ENCODE data around the gene B3GALNT1.

Gene B3GALNT1

GRCh38 chr3:161067335-161067734 lies 37.8 kb downstream of the B3GALNT1 start:
- Histone ChIP-seq H3K36me3 (ENCODE audit: low read depth) (no peaks in the 10 kb centered on the region), H3K9me3 (ENCODE audit: severe bottlenecking) (no peaks in the 10 kb centered on the region), H3K27me3 (ENCODE audit: insufficient read depth, poor library complexity, severe bottlenecking) (no peaks in the 10 kb centered on the region), H3K4me1 (ENCODE audit: insufficient read depth, poor library complexity, severe bottlenecking) (peaks cover 8% of the 10 kb centered on the region), H3K27ac (ENCODE audit: poor library complexity, severe bottlenecking) (no peak overlapping the region), H3K4me3 (ENCODE audit: severe bottlenecking) (no peak overlapping the region)
- no peak for DNase-seq (ENCODE audit: low spot score)
- no peak for TF ChIP-seq CTCF (IDR thresholded peaks at IDR 0.05; ENCODE audit: poor library complexity, severe bottlenecking)
- ATAC-seq (ENCODE audit: low read depth), result no peak

GRCh38 chr3:161066930-161067329 lies 38.2 kb downstream of the B3GALNT1 start:
- H3K4me1 ChIP-seq (ENCODE audit: insufficient read depth, poor library complexity, severe bottlenecking), result peaks cover 8% of the 10 kb centered on the region
- no peaks in the 10 kb centered on the region for H3K36me3 ChIP-seq (ENCODE audit: low read depth)
- H3K9me3 ChIP-seq (ENCODE audit: severe bottlenecking), result no peaks in the 10 kb centered on the region
- no peak overlapping the region for H3K27ac ChIP-seq (ENCODE audit: poor library complexity, severe bottlenecking)
- DNase-seq (ENCODE audit: low spot score) (no peak), ATAC-seq (ENCODE audit: low read depth) (no peak)
- no peak for TF ChIP-seq CTCF (IDR thresholded peaks at IDR 0.05; ENCODE audit: poor library complexity, severe bottlenecking)
- H3K27me3 ChIP-seq (ENCODE audit: insufficient read depth, poor library complexity, severe bottlenecking), result no peaks in the 10 kb centered on the region
- no peak overlapping the region for H3K4me3 ChIP-seq (ENCODE audit: severe bottlenecking)

- Histone ChIP-seq H3K4me3 (ENCODE audit: severe bottlenecking) (no peak overlapping the region), H3K4me1 (ENCODE audit: insufficient read depth, poor library complexity, severe bottlenecking) (no peaks in the 10 kb centered on the region), H3K27me3 (ENCODE audit: insufficient read depth, poor library complexity, severe bottlenecking) (no peaks in the 10 kb centered on the region), H3K36me3 (ENCODE audit: low read depth) (no peaks in the 10 kb centered on the region), H3K9me3 (ENCODE audit: severe bottlenecking) (no peaks in the 10 kb centered on the region), H3K27ac (ENCODE audit: poor library complexity, severe bottlenecking) (no peak overlapping the region)
- no peak for TF ChIP-seq CTCF (IDR thresholded peaks at IDR 0.05; ENCODE audit: poor library complexity, severe bottlenecking)
- ATAC-seq (ENCODE audit: low read depth) (no peak), DNase-seq (ENCODE audit: low spot score) (no peak)
These were observed 40.7 kb downstream of the B3GALNT1 start for GRCh38 chr3:161064413-161064812.

GRCh38 chr3:161054860-161055604 lies 50.1 kb downstream of the B3GALNT1 start:
- Histone ChIP-seq H3K4me3 (ENCODE audit: severe bottlenecking) (no peak overlapping the region), H3K27ac (ENCODE audit: poor library complexity, severe bottlenecking) (no peak overlapping the region), H3K4me1 (ENCODE audit: insufficient read depth, poor library complexity, severe bottlenecking) (no peaks in the 10 kb centered on the region), H3K36me3 (ENCODE audit: low read depth) (no peaks in the 10 kb centered on the region), H3K27me3 (ENCODE audit: insufficient read depth, poor library complexity, severe bottlenecking) (no peaks in the 10 kb centered on the region), H3K9me3 (ENCODE audit: severe bottlenecking) (no peaks in the 10 kb centered on the region)
- no peak for TF ChIP-seq CTCF (IDR thresholded peaks at IDR 0.05; ENCODE audit: poor library complexity, severe bottlenecking)
- ATAC-seq (ENCODE audit: low read depth), result no peak
- DNase-seq (ENCODE audit: low spot score), result no peak

GRCh38 chr3:161051856-161052255 lies 53.3 kb downstream of the B3GALNT1 start:
- H3K27me3 ChIP-seq (ENCODE audit: insufficient read depth, poor library complexity, severe bottlenecking), result no peaks in the 10 kb centered on the region
- no peak for TF ChIP-seq CTCF (IDR thresholded peaks at IDR 0.05; ENCODE audit: poor library complexity, severe bottlenecking)
- H3K36me3 ChIP-seq (ENCODE audit: low read depth), result no peaks in the 10 kb centered on the region
- H3K4me1 ChIP-seq (ENCODE audit: insufficient read depth, poor library complexity, severe bottlenecking), result no peaks in the 10 kb centered on the region
- H3K9me3 ChIP-seq (ENCODE audit: severe bottlenecking), result no peaks in the 10 kb centered on the region
- H3K27ac ChIP-seq (ENCODE audit: poor library complexity, severe bottlenecking), result no peak overlapping the region
- DNase-seq (ENCODE audit: low spot score) (no peak), ATAC-seq (ENCODE audit: low read depth) (no peak)
- no peak overlapping the region for H3K4me3 ChIP-seq (ENCODE audit: severe bottlenecking)

Data from RWPE2 (cell line).